HG02970 (cell line): ENCODE measurements around the gene ARHGEF7.
"Not testable (repeated sequence)": the region's sequence is repeated elsewhere in the genome, so short reads cannot be mapped to it uniquely, and the experiment has no call there.

Experiments
- ATAC-seq: cut with Tn5 transposase; IDR thresholded peaks from one replicate; pipeline ENCODE4 v1.9.1; 2021; ENCODE audit warnings: mild to moderate bottlenecking, moderate library complexity, moderate number of reproducible peaks; ENCODE audit not compliant: unreplicated experiment, low FRiP score

ARHGEF7 gene, protein sequence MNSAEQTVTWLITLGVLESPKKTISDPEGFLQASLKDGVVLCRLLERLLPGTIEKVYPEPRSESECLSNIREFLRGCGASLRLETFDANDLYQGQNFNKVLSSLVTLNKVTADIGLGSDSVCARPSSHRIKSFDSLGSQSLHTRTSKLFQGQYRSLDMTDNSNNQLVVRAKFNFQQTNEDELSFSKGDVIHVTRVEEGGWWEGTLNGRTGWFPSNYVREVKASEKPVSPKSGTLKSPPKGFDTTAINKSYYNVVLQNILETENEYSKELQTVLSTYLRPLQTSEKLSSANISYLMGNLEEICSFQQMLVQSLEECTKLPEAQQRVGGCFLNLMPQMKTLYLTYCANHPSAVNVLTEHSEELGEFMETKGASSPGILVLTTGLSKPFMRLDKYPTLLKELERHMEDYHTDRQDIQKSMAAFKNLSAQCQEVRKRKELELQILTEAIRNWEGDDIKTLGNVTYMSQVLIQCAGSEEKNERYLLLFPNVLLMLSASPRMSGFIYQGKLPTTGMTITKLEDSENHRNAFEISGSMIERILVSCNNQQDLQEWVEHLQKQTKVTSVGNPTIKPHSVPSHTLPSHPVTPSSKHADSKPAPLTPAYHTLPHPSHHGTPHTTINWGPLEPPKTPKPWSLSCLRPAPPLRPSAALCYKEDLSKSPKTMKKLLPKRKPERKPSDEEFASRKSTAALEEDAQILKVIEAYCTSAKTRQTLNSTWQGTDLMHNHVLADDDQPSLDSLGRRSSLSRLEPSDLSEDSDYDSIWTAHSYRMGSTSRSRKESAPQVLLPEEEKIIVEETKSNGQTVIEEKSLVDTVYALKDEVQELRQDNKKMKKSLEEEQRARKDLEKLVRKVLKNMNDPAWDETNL

DNA sequence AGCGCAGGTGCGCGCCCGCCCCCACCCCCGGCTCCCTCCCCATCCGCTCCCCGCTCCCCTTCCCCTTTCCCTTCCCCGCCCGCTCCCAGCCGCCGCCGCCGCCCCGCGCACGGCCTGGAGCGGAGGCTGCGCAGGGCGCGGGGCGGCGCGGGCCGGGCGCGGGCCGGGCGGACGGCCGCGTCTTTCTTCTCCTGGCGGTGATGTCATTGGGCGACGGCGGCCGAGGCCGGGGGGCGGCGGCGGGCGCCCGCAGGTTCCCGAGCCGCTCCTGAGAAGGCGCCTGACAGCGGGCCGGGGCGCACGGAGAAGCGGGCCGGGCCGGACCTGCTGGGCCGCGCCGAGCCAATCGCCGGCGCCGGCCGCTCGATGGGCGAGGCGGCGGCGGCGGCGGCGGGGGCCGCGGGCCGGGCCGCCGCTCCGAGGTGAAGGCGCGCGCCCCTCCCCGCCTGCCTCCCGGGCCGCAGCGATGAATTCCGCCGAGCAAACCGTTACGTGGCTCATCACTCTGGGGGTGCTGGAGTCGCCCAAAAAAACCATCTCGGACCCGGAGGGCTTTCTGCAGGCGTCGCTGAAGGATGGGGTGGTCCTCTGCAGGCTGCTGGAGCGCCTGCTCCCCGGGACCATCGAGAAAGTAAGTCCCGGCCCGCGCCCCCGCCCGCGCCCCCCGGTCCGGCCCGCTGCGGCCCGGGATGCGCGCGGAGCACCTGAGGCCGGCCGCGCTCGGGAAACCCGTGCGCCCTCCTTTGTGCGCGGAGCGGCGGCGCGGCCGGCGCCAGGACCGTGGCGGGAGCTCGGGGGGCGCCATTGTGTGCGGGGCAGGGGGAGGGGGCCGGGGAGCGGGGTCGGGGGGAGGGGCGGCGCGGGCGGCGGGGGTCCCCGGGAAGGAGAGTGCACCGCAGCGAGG, at the start of gene ARHGEF7:
Gene ARHGEF7, plus strand, starts transcription at position 250 of the 904 bp plus-strand sequence. Its CDS starts 217 bp downstream, at position 467.
- no peak for ATAC-seq

DNA sequence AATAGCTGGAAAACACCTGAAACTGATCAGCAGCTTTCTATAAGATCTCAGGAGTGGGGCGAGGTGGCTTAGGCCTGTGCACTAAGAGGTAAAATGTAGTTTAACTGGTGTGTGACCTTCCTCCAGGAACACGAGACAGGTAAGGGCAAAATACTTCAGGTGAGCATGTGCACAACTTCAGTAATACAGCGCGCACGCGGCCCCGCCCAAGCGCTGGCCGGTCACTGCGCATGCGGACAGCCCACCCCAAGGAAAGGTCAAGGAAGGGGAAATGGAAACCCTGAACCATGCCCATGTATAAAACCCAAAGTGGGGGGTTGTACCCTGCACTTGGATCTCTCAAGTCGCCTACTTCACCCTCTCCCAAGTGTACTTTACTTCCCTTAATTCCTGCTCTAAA, 49.4 kb upstream of the ARHGEF7 start:
- no peak for ATAC-seq

DNA sequence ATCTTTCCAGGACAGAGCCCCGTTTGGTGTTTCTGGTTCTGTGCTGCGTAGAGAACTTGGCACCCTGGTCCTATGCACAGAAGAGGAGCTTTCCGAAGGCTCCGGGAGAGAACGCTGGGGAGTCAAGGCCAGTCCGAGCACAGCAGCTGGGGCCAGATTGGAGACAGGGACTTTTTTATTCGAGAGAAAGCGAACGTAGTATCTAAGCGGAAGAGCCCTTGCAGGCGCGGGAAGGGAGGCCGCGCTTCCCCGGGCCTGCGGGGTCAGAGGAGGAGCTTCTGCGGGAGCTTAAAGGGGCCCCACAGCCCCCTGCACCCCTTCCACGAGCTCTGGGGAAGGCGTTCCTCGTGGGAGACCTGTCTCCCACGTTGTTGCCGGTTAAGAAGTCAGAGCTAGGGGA, 48.6 kb upstream of the ARHGEF7 start:
- no peak for ATAC-seq

DNA sequence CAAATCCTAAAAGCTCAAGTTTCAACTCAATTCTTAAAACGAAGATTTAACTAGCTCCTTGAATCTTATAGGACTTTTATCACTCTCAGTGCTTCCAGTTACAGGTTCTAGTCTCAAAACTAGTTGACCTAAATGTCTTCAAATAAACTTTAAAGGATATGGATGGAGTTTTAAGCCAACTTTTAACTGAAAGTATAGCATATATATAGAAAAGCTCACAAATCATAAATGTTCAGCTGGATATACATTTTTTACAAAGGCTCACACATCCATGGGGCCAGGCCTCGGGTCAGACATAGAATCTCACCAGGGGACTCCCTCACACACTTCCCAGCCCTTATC, 47.1 kb upstream of the ARHGEF7 start:
- no peak for ATAC-seq

DNA sequence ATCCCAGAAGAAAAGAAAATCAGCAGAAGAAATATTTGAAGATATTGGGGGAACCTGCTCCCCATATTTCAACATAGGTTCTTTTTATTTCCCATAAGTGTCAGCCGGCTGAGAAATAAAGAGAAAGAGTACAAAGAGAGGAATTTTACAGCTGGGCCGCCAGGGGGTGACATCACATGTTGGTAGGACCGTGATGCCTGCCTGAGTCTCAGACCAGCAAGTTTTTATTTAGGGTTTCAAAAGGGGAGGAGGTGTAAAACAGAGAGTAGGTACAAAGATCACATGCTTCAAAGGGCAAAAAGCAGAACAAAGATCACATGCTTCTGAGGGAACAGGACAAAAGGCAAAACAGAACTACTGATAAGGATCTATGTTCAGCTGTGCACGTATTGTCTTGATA, 44.0 kb upstream of the ARHGEF7 start:
- ATAC-seq, result not testable (repeated sequence)

DNA sequence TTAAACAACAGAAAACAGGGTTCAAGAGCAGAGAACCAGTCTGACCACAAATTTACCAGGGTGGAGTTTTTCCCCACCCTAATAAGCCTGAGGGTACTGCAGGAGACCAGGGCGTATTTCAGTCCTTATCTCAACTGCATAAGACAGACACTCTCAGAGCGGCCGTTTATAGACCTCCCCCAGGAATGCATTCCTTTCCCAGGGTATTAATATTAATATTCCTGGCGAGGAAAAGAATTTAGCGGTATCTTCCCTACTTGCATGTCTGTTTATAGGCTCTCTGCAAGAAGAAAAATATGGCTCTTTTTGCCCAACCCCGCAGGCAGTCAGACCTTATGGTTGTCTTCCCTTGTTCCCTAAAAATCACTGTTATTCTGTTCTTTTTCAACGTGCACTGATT, 43.6 kb upstream of the ARHGEF7 start:
- ATAC-seq, result not testable (repeated sequence)

DNA sequence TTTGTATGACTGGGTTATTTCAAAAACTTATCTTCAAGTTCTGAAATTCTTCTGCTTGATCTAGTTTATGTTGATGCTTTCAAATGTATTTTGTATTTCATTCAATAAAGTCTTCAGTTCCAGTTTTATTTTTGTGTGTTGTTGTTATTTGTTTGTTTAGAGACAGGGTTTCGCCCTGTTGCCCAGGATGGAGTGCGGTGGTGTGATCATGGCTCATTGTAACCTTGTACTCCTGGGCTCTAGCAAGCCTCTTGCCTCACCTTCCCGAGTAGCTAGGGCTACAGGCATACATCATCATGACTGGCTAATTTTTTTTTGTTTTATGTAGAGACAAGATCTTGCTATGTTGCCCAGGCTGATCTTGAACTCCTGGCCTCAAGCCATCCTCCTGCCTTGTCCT, 40.3 kb upstream of the ARHGEF7 start:
- ATAC-seq, result no peak

DNA sequence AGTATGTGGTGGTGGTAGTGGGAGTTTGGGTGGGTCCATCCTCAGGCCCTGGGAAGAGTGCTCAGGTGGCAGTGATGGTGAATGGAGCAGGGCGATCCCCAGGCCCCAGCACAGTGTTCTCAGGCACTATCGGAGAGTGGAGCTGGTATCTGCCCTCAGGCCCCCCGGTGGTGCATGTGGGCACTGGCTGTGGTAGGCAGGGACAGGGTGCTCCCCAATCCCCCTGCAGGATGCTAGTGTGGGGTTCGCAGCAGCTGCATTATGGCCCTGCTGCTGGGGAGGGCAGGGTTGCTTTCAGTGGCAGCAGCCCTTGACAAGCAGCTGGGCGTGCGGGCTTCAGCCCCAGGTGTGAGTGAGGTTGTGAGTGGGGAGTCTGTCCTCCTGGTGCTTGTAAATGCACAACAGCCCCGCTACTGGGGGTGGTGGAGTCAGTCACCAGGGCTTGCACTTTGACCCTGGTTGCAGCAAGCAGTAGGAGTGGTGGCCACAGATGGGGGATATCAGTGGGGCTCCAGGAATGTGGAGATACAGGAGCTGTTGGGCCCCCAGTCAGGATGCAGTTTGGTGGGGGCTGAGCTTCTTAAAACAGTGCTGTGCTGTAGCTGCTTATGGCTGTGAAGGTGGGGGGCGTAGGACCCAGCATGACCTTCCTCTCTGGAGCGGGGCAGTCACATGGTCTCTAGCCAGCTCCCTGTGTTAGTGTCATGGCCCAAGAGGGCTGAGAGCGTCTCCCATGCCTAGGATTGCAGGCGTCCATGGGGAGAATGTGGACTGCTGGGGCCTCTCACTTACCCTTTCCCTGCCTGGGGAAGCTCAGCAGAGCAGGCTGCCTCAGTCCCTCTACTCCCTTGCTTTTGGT, 38.7 kb upstream of the ARHGEF7 start:
- ATAC-seq, result no peak

DNA sequence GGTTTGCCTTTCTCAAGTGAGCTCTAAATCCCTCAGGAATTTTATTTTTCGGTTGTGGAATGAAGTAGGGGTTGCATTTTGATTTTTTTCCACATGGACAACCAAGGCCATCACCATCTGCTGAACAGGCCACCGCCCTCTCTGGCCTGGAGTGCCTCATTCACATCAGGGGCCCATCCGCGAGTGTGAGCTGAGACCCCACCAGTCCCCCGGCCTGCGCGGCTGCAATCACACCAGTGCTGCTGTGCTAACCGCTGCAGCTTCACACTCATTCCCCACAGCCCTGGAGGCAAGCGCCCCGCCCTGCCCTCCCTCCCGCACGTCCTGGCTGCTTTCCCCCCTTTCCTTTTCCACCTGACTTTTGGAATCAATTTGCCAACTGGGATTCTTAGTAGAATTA, 35.7 kb upstream of the ARHGEF7 start:
- ATAC-seq, result no peak

DNA sequence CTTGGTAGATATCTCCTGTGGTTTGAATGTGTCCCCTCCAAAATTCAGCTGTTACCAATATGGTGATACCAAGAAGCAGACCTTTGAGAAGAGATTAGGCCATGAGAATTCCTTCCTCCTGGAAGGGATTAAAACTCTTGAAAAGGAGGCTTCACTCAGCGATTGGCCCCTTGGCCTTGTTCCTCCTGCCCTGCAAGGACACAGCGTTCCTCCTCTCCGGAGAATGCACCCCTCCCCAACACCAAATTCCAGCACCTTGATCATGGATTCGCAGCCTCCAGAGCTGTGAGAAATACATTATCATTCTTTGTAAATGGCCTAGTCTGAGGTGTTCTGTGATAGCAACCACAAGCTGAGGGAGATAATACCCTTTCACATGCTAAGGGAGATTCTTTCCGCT, 34.5 kb upstream of the ARHGEF7 start:
- ATAC-seq, result no peak

DNA sequence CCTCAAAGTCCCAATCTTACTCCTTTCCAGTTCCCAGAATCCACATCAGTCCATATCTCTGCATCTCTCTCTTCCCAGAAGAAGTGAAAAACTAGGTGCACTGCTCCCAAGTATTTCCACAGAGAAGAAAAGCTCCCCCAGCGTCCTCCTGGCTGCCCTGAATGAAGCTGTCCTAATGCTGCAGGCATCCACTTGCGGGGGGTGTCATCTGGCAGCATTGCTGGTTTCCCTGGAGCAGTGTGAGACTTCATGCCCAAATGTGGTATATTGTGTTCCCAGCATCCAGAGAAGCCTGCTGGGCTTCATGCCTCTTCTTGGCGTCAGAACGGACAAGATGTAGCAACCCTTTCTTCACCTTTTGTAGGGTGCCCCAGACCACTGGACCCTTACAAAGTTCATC, 32.9 kb upstream of the ARHGEF7 start:
- no peak for ATAC-seq

DNA sequence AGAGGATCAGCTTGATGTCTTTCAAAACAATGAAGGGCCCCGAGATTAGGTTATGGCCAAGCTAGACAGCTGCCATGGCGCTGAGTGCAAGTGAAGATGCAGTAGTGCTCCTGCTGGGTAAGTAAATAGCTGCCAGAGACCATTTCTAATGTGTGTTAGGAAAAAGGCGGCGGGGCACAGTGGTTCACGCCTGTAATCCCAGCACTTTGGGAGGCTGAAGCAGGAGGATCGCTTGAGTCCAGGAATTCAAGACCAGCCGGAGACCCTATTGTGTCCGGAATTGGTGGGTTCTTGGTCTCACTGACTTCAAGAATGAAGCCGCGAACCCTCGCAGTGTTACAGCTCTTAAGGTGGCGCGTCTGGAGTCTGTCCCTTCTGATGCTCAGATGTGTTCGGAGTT, 32.3 kb upstream of the ARHGEF7 start:
- not testable (repeated sequence) for ATAC-seq

DNA sequence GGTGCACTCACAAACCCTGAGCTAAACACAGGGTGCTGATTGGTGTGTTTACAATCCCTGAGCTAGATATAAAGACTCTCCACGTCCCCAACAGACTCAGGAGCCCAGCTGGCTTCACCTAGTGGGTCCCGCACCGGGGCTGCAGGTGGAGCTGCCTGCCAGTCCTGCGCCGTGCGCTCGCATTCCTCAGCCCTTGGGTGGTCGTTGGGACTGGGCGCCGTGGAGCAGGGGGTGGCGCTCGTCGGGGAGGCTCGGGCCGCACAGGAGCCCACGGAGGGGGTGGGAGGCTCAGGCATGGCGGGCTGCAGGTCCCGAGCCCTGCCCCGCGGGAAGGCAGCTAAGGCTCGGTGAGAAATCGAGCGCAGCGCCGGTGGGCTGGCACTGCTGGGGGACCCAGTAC, 31.4 kb upstream of the ARHGEF7 start:
- ATAC-seq, result not testable (repeated sequence)

DNA sequence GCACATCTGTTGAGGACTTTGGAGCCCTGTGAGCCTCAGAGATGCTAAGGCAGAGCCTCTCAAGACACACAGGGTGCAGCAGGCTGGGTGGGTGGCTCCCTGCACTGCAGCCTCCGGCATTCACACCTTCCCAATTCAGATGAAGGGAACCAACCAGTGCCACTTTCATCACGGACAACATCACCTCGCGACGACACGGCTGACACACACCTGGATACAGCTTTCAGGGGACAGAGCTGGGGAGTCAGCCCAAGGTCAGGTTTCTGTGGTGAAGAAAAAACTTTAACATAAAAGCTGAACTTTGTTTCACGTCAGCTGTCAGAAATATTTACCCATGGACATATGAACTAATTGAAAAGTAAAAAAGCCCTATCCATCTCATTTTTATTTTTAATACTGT, 24.9 kb upstream of the ARHGEF7 start:
- ATAC-seq, result no peak

DNA sequence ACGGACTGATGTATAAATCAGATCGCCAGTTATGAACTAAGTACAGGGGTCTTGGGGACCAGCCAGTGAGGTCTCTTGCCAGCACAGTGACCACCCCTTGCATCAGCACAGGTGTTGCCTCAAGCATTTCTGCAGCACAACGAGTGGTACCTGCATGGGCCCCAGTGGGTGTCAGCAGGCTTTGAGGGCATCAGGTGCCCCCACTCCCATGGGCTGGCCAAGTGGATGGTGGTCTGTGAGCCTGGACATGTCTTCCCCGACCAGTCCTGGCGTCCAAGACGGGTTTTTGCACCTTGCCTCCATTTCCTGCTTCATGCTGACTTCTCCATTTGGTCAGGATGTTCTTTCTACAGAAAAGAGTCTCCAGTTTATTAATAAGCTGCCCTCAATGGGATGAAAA, 22.4 kb upstream of the ARHGEF7 start:
- no peak for ATAC-seq

DNA sequence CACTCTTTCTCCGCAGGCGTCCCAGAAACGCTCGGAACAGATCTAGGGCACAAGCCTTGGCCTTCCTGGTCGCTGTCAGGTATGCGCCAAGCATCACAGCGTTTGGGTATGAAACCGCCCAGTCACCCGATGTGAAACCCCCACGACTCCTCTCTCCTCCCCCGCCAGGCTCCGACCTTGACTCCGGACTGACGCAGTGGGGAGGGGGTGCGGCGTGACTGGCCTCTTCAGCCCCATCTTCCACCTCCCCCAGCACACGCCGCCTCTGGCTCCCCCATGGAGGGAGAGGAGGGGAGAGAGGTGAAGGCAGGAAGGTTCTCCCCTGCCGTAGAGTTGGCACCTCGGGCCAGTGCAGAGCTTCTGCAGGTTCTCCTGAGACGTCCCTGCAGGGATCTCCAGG, 22.0 kb upstream of the ARHGEF7 start:
- no peak for ATAC-seq

DNA sequence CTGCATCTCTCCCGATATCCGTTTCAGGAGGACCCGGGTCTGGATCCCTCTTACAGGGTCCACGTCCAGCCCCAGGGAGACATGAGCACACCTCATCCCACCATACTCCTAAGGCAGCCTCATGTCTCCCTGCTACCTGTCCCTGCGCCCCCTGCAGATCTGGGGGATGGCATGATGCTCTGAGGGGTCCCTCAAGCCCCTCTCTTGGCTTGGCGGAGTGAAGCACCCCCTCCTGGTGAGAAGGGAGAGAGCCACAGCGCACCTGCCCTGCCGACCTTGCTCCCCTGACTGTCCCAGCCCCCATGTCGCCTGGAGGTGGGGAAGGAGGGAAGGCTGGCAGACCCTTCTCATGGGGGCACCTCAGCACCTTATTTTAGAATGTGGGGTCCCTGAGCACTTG, 21.5 kb upstream of the ARHGEF7 start:
- no peak for ATAC-seq

DNA sequence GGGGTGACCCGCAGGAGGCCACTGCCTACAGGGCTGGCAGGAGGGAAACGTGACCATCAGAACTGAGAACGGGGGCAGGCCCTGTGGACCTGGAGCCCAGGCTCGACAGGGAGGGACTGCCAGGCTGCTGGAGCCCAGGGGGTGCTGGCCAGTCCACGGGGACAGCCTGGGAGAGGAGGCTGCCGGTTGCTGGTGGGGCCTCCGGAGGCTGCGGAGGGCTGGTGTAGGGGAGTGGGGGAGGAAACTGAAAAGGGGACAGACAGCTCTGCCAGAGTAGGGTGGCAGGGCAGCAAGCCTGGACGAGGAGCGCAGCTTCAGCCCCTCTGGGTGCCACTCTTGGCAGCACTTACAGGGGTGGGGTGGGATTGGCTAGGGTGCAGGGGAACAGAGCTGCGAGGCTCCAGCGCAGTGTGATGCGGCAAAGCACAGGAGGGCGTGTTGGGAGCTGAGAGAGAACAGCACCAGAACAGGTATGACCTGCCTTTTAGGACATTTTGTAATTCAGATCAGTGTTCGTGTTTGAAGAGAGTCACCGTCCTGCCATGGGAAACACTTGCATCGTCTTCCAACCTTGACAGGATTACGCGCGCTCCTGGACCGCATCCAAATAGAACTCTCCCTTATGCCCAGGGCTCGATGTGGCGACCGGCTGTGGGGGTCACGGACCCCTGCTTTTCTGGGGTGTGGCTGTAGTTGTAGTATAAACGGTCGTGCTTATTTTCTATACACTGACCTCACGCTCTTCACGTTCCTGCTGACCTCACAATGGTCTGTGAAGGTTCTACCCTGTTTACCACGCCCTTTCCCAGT, 19.9 kb upstream of the ARHGEF7 start:
- no peak for ATAC-seq

DNA sequence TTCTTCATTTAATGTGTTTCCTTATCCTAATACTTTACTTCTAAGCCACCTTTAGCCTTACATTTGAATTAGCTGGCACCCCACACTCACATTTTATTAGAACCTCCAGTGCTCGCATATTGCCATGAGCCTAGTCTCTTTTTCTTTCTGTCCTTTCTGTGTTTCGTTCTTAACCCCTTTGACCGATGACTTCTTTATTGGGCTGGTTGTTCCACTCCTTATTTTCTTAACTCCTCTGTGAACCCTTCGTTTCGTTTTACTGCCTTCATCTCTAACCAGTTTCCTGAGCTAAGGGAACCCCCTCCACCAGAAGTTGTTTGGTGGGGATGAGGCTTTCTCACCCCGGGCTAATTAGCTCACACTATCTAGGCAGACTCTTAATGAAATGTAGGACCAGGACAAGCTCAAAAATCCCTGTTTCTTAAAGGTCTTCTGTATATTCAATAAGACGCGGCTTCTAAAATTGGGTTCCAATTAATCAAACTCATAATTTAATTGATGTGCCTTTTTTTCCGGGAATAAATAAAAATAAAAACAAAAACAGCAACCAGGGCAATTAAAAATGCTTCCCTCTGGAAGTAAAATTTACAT, 19.1 kb upstream of the ARHGEF7 start:
- no peak for ATAC-seq
